ENCODE results near the gene ATAD3A.
"Not testable (repeated sequence)": the region's sequence is repeated elsewhere in the genome, so short reads cannot be mapped to it uniquely, and the experiment has no call there.

DNA sequence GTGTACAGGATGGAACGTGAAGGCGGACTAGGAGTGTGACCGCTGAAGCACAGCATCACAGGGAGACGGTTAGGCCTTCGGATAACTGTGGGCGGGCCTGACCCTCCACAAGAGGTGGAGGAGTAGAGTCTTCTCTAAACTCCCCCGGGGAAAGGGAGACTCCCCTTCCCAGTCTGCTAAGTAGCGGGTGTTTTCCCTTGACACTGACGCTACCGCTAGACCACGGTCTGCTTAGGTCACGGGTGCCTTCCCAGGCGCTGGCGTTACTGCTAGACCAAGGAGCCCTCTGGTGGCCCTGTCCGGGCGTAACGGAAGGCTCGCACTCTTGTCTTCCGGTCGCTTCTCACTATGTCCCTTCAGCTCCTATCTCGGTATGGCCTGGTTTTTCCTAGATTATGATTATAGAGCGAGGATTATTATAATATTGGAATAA is 6.6 kb upstream of the ATAD3A start:
- TF ChIP-seq, protein P1, sequence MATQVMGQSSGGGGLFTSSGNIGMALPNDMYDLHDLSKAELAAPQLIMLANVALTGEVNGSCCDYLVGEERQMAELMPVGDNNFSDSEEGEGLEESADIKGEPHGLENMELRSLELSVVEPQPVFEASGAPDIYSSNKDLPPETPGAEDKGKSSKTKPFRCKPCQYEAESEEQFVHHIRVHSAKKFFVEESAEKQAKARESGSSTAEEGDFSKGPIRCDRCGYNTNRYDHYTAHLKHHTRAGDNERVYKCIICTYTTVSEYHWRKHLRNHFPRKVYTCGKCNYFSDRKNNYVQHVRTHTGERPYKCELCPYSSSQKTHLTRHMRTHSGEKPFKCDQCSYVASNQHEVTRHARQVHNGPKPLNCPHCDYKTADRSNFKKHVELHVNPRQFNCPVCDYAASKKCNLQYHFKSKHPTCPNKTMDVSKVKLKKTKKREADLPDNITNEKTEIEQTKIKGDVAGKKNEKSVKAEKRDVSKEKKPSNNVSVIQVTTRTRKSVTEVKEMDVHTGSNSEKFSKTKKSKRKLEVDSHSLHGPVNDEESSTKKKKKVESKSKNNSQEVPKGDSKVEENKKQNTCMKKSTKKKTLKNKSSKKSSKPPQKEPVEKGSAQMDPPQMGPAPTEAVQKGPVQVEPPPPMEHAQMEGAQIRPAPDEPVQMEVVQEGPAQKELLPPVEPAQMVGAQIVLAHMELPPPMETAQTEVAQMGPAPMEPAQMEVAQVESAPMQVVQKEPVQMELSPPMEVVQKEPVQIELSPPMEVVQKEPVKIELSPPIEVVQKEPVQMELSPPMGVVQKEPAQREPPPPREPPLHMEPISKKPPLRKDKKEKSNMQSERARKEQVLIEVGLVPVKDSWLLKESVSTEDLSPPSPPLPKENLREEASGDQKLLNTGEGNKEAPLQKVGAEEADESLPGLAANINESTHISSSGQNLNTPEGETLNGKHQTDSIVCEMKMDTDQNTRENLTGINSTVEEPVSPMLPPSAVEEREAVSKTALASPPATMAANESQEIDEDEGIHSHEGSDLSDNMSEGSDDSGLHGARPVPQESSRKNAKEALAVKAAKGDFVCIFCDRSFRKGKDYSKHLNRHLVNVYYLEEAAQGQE (IDR thresholded peaks at IDR 0.05; ENCODE audit: insufficient replicate concordance, low read depth) = not testable (repeated sequence)
- TF ChIP-seq, protein P2, sequence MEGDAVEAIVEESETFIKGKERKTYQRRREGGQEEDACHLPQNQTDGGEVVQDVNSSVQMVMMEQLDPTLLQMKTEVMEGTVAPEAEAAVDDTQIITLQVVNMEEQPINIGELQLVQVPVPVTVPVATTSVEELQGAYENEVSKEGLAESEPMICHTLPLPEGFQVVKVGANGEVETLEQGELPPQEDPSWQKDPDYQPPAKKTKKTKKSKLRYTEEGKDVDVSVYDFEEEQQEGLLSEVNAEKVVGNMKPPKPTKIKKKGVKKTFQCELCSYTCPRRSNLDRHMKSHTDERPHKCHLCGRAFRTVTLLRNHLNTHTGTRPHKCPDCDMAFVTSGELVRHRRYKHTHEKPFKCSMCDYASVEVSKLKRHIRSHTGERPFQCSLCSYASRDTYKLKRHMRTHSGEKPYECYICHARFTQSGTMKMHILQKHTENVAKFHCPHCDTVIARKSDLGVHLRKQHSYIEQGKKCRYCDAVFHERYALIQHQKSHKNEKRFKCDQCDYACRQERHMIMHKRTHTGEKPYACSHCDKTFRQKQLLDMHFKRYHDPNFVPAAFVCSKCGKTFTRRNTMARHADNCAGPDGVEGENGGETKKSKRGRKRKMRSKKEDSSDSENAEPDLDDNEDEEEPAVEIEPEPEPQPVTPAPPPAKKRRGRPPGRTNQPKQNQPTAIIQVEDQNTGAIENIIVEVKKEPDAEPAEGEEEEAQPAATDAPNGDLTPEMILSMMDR (IDR thresholded peaks at IDR 0.05; ENCODE audit: insufficient read depth, low read length) = not testable (repeated sequence)
- not testable (repeated sequence) for TF ChIP-seq POLR2AphosphoS5 (IDR thresholded peaks at IDR 0.05; ENCODE audit: low read depth); SPI1 (IDR thresholded peaks at IDR 0.05; ENCODE audit: borderline replicate concordance, low read depth)
- peak; percentile 38; the same call in 1 of the 2 replicates for TF ChIP-seq GABPA (IDR thresholded peaks at IDR 0.05; ENCODE audit: low read depth)
